ENCODE measurements around the gene RNGTT.
A peak's percentile ranks its signal among the peaks of the same experiment; 100 is the strongest.

RNGTT gene

GRCh38 chr6:88572449-88573139 lies 390.8 kb downstream of the RNGTT start:
- Histone ChIP-seq H3K27me3 (ENCODE audit: control insufficient read depth in 1 of 2, insufficient read depth in 2 of 2, low read length in 2 of 2) (no peaks in the 10 kb centered on the region), H3K36me3 (ENCODE audit: insufficient read depth, low read length) (no peaks in the 10 kb centered on the region), H3K4me3 (ENCODE audit: low read depth in 1 of 2, low read length in 2 of 2) (no peak overlapping the region), H3K4me1 (ENCODE audit: insufficient read depth, low read length) (peaks cover 7% of the 10 kb centered on the region), H3K27ac (ENCODE audit: low read depth, low read length) (no peak overlapping the region), H3K9me3 (ENCODE audit: low read length) (no peaks in the 10 kb centered on the region), H3K9ac (ENCODE audit: low read length) (no peak overlapping the region)

- no peaks in the 10 kb centered on the region for H3K4me1 ChIP-seq (ENCODE audit: insufficient read depth, low read length)
- no peak overlapping the region for H3K27ac ChIP-seq (ENCODE audit: low read depth, low read length)
- H3K9me3 ChIP-seq (ENCODE audit: low read length): no peaks in the 10 kb centered on the region
- no peaks in the 10 kb centered on the region for H3K27me3 ChIP-seq (ENCODE audit: control insufficient read depth in 1 of 2, insufficient read depth in 2 of 2, low read length in 2 of 2)
- H3K36me3 ChIP-seq (ENCODE audit: insufficient read depth, low read length): no peaks in the 10 kb centered on the region
- no peak overlapping the region for H3K4me3 ChIP-seq (ENCODE audit: low read depth in 1 of 2, low read length in 2 of 2)
- H3K9ac ChIP-seq (ENCODE audit: low read length): no peak overlapping the region
Measured at GRCh38 chr6:88569959-88570358, 393.5 kb downstream of the RNGTT start.

GRCh38 chr6:88567696-88568095 lies 395.7 kb downstream of the RNGTT start:
- Histone ChIP-seq H3K36me3 (ENCODE audit: insufficient read depth, low read length) (no peaks in the 10 kb centered on the region), H3K27me3 (ENCODE audit: control insufficient read depth in 1 of 2, insufficient read depth in 2 of 2, low read length in 2 of 2) (no peaks in the 10 kb centered on the region), H3K9me3 (ENCODE audit: low read length) (no peaks in the 10 kb centered on the region), H3K9ac (ENCODE audit: low read length) (no peak overlapping the region), H3K27ac (ENCODE audit: low read depth, low read length) (no peak overlapping the region), H3K4me1 (ENCODE audit: insufficient read depth, low read length) (no peaks in the 10 kb centered on the region), H3K4me3 (ENCODE audit: low read depth in 1 of 2, low read length in 2 of 2) (no peak overlapping the region)

- Histone ChIP-seq H3K4me3 (ENCODE audit: low read depth in 1 of 2, low read length in 2 of 2) (no peak overlapping the region), H3K4me1 (ENCODE audit: insufficient read depth, low read length) (peaks cover 7% of the 10 kb centered on the region), H3K9me3 (ENCODE audit: low read length) (no peaks in the 10 kb centered on the region), H3K27ac (ENCODE audit: low read depth, low read length) (no peak overlapping the region), H3K36me3 (ENCODE audit: insufficient read depth, low read length) (no peaks in the 10 kb centered on the region), H3K9ac (ENCODE audit: low read length) (no peak overlapping the region), H3K27me3 (ENCODE audit: control insufficient read depth in 1 of 2, insufficient read depth in 2 of 2, low read length in 2 of 2) (no peaks in the 10 kb centered on the region)
Measured at GRCh38 chr6:88566746-88567534, 396.5 kb downstream of the RNGTT start.

GRCh38 chr6:88565836-88566235 lies 397.6 kb downstream of the RNGTT start:
- H3K4me1 ChIP-seq (ENCODE audit: insufficient read depth, low read length): peaks cover 17% of the 10 kb centered on the region
- no peak overlapping the region for H3K27ac ChIP-seq (ENCODE audit: low read depth, low read length)
- no peaks in the 10 kb centered on the region for H3K9me3 ChIP-seq (ENCODE audit: low read length)
- H3K27me3 ChIP-seq (ENCODE audit: control insufficient read depth in 1 of 2, insufficient read depth in 2 of 2, low read length in 2 of 2): no peaks in the 10 kb centered on the region
- no peak overlapping the region for H3K4me3 ChIP-seq (ENCODE audit: low read depth in 1 of 2, low read length in 2 of 2)
- H3K9ac ChIP-seq (ENCODE audit: low read length): no peak overlapping the region
- H3K36me3 ChIP-seq (ENCODE audit: insufficient read depth, low read length): no peaks in the 10 kb centered on the region

GRCh38 chr6:88565409-88565811 lies 398.0 kb downstream of the RNGTT start:
- Histone ChIP-seq H3K9me3 (ENCODE audit: low read length) (no peaks in the 10 kb centered on the region), H3K4me1 (ENCODE audit: insufficient read depth, low read length) (peaks cover 19% of the 10 kb centered on the region), H3K36me3 (ENCODE audit: insufficient read depth, low read length) (no peaks in the 10 kb centered on the region), H3K27me3 (ENCODE audit: control insufficient read depth in 1 of 2, insufficient read depth in 2 of 2, low read length in 2 of 2) (no peaks in the 10 kb centered on the region), H3K4me3 (ENCODE audit: low read depth in 1 of 2, low read length in 2 of 2) (no peak overlapping the region), H3K27ac (ENCODE audit: low read depth, low read length) (no peak overlapping the region), H3K9ac (ENCODE audit: low read length) (no peak overlapping the region)

- Histone ChIP-seq H3K4me3 (ENCODE audit: low read depth in 1 of 2, low read length in 2 of 2) (no peak overlapping the region), H3K4me1 (ENCODE audit: insufficient read depth, low read length) (peaks cover 19% of the 10 kb centered on the region), H3K27me3 (ENCODE audit: control insufficient read depth in 1 of 2, insufficient read depth in 2 of 2, low read length in 2 of 2) (no peaks in the 10 kb centered on the region), H3K9ac (ENCODE audit: low read length) (no peak overlapping the region), H3K9me3 (ENCODE audit: low read length) (no peaks in the 10 kb centered on the region), H3K36me3 (ENCODE audit: insufficient read depth, low read length) (no peaks in the 10 kb centered on the region), H3K27ac (ENCODE audit: low read depth, low read length) (no peak overlapping the region)
Measured at GRCh38 chr6:88563277-88563625, 400.2 kb downstream of the RNGTT start.

GRCh38 chr6:88562353-88563276 lies 400.8 kb downstream of the RNGTT start:
- Histone ChIP-seq H3K36me3 (ENCODE audit: insufficient read depth, low read length) (no peaks in the 10 kb centered on the region), H3K4me3 (ENCODE audit: low read depth in 1 of 2, low read length in 2 of 2) (no peak overlapping the region), H3K9me3 (ENCODE audit: low read length) (no peaks in the 10 kb centered on the region), H3K9ac (ENCODE audit: low read length) (no peak overlapping the region), H3K4me1 (ENCODE audit: insufficient read depth, low read length) (peaks cover 19% of the 10 kb centered on the region), H3K27me3 (ENCODE audit: control insufficient read depth in 1 of 2, insufficient read depth in 2 of 2, low read length in 2 of 2) (no peaks in the 10 kb centered on the region), H3K27ac (ENCODE audit: low read depth, low read length) (peak overlapping the region; percentile 7)

GRCh38 chr6:88561954-88562315 lies 401.5 kb downstream of the RNGTT start:
- Histone ChIP-seq H3K27me3 (ENCODE audit: control insufficient read depth in 1 of 2, insufficient read depth in 2 of 2, low read length in 2 of 2) (no peaks in the 10 kb centered on the region), H3K9ac (ENCODE audit: low read length) (no peak overlapping the region), H3K36me3 (ENCODE audit: insufficient read depth, low read length) (no peaks in the 10 kb centered on the region), H3K27ac (ENCODE audit: low read depth, low read length) (peak overlapping the region; percentile 7), H3K4me3 (ENCODE audit: low read depth in 1 of 2, low read length in 2 of 2) (no peak overlapping the region), H3K9me3 (ENCODE audit: low read length) (no peaks in the 10 kb centered on the region), H3K4me1 (ENCODE audit: insufficient read depth, low read length) (peaks cover 19% of the 10 kb centered on the region)

GRCh38 chr6:88561034-88561953 lies 402.1 kb downstream of the RNGTT start:
- Histone ChIP-seq H3K27ac (ENCODE audit: low read depth, low read length) (no peak overlapping the region), H3K4me1 (ENCODE audit: insufficient read depth, low read length) (peaks cover 19% of the 10 kb centered on the region), H3K9me3 (ENCODE audit: low read length) (no peaks in the 10 kb centered on the region), H3K4me3 (ENCODE audit: low read depth in 1 of 2, low read length in 2 of 2) (no peak overlapping the region), H3K27me3 (ENCODE audit: control insufficient read depth in 1 of 2, insufficient read depth in 2 of 2, low read length in 2 of 2) (no peaks in the 10 kb centered on the region), H3K9ac (ENCODE audit: low read length) (no peak overlapping the region), H3K36me3 (ENCODE audit: insufficient read depth, low read length) (no peaks in the 10 kb centered on the region)
